ENCODE results near the gene CSRNP3. TPM values are rescaled to one million over a fixed set of nuclear protein-coding genes. Genes with fewer than 3 reads are reported as not detected.

The CSRNP3 gene
- total and polyA plus RNA-seq, 4 donors, result 0.18 to 2.2 (median 2.0) TPM

DNA sequence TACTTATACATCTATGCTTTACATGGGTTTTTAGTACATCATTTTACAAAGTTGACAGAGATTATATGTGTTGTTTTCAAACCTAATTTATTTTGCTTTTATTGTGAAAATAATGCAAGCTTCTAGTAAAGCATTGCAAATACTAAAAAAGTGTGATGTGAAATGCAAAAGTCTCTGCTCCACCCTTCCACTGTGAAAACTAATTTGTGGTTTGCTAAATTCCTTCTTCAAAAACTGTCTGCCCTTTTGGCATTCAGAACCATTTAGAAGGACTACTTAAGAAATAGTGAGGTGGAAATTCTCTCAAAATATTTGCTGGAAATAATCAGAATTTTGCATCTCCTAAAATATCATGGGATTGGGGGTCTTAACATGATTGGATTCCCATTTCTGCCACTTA is 78.4 kb downstream of the CSRNP3 start:
- Histone ChIP-seq H3K27ac (ENCODE audit: low read depth in 1 of 2, low read length in 2 of 2) (no peak overlapping the region), H3K9ac (ENCODE audit: low read depth in 1 of 2, low read length in 2 of 2) (no peak overlapping the region), H3K4me3 (ENCODE audit: low read depth in 1 of 3, low read length in 3 of 3) (no peak overlapping the region), H3K4me1 (ENCODE audit: control insufficient read depth in 4 of 4, insufficient read depth in 4 of 4, low read length in 3 of 4) (no peaks in the 10 kb centered on the region), H3K9me3 (ENCODE audit: control insufficient read depth in 4 of 4, low read length in 3 of 4) (no peaks in the 10 kb centered on the region), H3K27me3 (ENCODE audit: control insufficient read depth in 4 of 4, insufficient read depth in 4 of 4, low read length in 3 of 4) (no peaks in the 10 kb centered on the region), H3K36me3 (ENCODE audit: control insufficient read depth in 4 of 4, insufficient read depth in 3 of 4, low read depth in 1 of 4, low read length in 3 of 4) (no peaks in the 10 kb centered on the region)
- DNase-seq (ENCODE audit: low spot score), result no peak
- TF ChIP-seq REST (IDR thresholded peaks at IDR 0.05), result no peak
- no peak for TF ChIP-seq TAF1 (conservative IDR thresholded peaks at IDR 0.05)
- TF ChIP-seq, protein P1, sequence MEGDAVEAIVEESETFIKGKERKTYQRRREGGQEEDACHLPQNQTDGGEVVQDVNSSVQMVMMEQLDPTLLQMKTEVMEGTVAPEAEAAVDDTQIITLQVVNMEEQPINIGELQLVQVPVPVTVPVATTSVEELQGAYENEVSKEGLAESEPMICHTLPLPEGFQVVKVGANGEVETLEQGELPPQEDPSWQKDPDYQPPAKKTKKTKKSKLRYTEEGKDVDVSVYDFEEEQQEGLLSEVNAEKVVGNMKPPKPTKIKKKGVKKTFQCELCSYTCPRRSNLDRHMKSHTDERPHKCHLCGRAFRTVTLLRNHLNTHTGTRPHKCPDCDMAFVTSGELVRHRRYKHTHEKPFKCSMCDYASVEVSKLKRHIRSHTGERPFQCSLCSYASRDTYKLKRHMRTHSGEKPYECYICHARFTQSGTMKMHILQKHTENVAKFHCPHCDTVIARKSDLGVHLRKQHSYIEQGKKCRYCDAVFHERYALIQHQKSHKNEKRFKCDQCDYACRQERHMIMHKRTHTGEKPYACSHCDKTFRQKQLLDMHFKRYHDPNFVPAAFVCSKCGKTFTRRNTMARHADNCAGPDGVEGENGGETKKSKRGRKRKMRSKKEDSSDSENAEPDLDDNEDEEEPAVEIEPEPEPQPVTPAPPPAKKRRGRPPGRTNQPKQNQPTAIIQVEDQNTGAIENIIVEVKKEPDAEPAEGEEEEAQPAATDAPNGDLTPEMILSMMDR (IDR thresholded peaks at IDR 0.05; ENCODE audit: low read depth, low read length, missing input control), result no peak
- TF ChIP-seq YY1 (IDR thresholded peaks at IDR 0.05), result no peak
- no peak for TF ChIP-seq ATF3 (IDR thresholded peaks at IDR 0.05)
- TF ChIP-seq, protein P2, sequence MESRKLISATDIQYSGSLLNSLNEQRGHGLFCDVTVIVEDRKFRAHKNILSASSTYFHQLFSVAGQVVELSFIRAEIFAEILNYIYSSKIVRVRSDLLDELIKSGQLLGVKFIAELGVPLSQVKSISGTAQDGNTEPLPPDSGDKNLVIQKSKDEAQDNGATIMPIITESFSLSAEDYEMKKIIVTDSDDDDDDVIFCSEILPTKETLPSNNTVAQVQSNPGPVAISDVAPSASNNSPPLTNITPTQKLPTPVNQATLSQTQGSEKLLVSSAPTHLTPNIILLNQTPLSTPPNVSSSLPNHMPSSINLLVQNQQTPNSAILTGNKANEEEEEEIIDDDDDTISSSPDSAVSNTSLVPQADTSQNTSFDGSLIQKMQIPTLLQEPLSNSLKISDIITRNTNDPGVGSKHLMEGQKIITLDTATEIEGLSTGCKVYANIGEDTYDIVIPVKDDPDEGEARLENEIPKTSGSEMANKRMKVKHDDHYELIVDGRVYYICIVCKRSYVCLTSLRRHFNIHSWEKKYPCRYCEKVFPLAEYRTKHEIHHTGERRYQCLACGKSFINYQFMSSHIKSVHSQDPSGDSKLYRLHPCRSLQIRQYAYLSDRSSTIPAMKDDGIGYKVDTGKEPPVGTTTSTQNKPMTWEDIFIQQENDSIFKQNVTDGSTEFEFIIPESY (IDR thresholded peaks at IDR 0.05), result no peak
- no peak for TF ChIP-seq SP1 (IDR thresholded peaks at IDR 0.05)
- no peak for TF ChIP-seq FOXA2 (IDR thresholded peaks at IDR 0.05)
- TF ChIP-seq HNF4A (conservative IDR thresholded peaks at IDR 0.05), result no peak

- Histone ChIP-seq H3K4me3 (ENCODE audit: low read depth in 1 of 3, low read length in 3 of 3) (no peak overlapping the region), H3K36me3 (ENCODE audit: control insufficient read depth in 4 of 4, insufficient read depth in 3 of 4, low read depth in 1 of 4, low read length in 3 of 4) (no peaks in the 10 kb centered on the region), H3K4me1 (ENCODE audit: control insufficient read depth in 4 of 4, insufficient read depth in 4 of 4, low read length in 3 of 4) (no peaks in the 10 kb centered on the region), H3K27me3 (ENCODE audit: control insufficient read depth in 4 of 4, insufficient read depth in 4 of 4, low read length in 3 of 4) (no peaks in the 10 kb centered on the region), H3K27ac (ENCODE audit: low read depth in 1 of 2, low read length in 2 of 2) (no peak overlapping the region), H3K9ac (ENCODE audit: low read depth in 1 of 2, low read length in 2 of 2) (no peak overlapping the region), H3K9me3 (ENCODE audit: control insufficient read depth in 4 of 4, low read length in 3 of 4) (no peaks in the 10 kb centered on the region)
- WGBS, result 94% methylated on average over 1 of the region's 1 CpG
- TF ChIP-seq FOXA2 (IDR thresholded peaks at IDR 0.05) (no peak), YY1 (IDR thresholded peaks at IDR 0.05) (no peak), NR2F2 (IDR thresholded peaks at IDR 0.05) (no peak)
- TF ChIP-seq, protein P2 (IDR thresholded peaks at IDR 0.05), result no peak
- no peak for DNase-seq (ENCODE audit: low spot score)
These were observed 80.1 kb downstream of the CSRNP3 start for GRCh38 chr2:165549619-165550018.

All from liver (tissue), 9 donors.